Parathyroid adenoma (tissue), 2 donors: Measurements from ENCODE around the gene PTPRD.

Experiments
- H2AFZ ChIP-seq: fragments of 300-600 bp; sonication (generic); one replicate; pipeline ENCODE4 v1.7.0; 2017; ENCODE audit warnings: antibody characterized with exemption, mild to moderate bottlenecking
- H3K27ac ChIP-seq: fragments of 300-600 bp; sonication (generic); one replicate; pipeline ENCODE4 v1.7.0; 2017
- H3K27me3 ChIP-seq: fragments of 300-600 bp; sonication (generic); one replicate; pipeline ENCODE4 v1.7.0; 2017; ENCODE audit warnings: low read length; ENCODE audit not compliant: control insufficient read depth, insufficient read depth
- H3K36me3 ChIP-seq: fragments of 300-600 bp; sonication (generic); one replicate; pipeline ENCODE4 v1.7.0; 2017; ENCODE audit warnings: low read length; ENCODE audit not compliant: control insufficient read depth, insufficient read depth
- H3K4me1 ChIP-seq: fragments of 300-600 bp; sonication (generic); one replicate; pipeline ENCODE4 v1.7.0; 2017; ENCODE audit warnings: control low read depth
- H3K4me2 ChIP-seq: fragments of 300-600 bp; sonication (generic); one replicate; pipeline ENCODE4 v1.7.0; 2017; ENCODE audit warnings: low read length
- H3K4me3 ChIP-seq: fragments of 300-600 bp; sonication (generic); one replicate; pipeline ENCODE4 v1.7.0; 2017; ENCODE audit warnings: low read depth, low read length
- H3K79me2 ChIP-seq: fragments of 300-600 bp; sonication (generic); one replicate; pipeline ENCODE4 v1.7.0; 2017; ENCODE audit warnings: control low read depth
- H3K9ac ChIP-seq: fragments of 300-600 bp; sonication (generic); one replicate; pipeline ENCODE4 v1.7.0; 2017; ENCODE audit warnings: mild to moderate bottlenecking
- H3K9me3 ChIP-seq: fragments of 300-600 bp; sonication (generic); one replicate; pipeline ENCODE4 v1.7.0; 2017; ENCODE audit warnings: low read length; ENCODE audit not compliant: control insufficient read depth
- CTCF ChIP-seq: fragments of 300-600 bp; sonication (generic); IDR thresholded peaks from one replicate; pipeline ENCODE4 v1.7.0; 2017; ENCODE audit warnings: antibody characterized with exemption, mild to moderate bottlenecking
- donor health status: primary hyperparathyroidism.

Gene PTPRD

GRCh38 chr9:8850914-8851313, 1761.9 kb downstream of the PTPRD start:
- no peaks in the 10 kb centered on the region for H3K36me3 ChIP-seq
- H2AFZ ChIP-seq, result no peak overlapping the region
- no peaks in the 10 kb centered on the region for H3K9me3 ChIP-seq
- H3K27me3 ChIP-seq, result no peaks in the 10 kb centered on the region
- H3K4me1 ChIP-seq, result no peaks in the 10 kb centered on the region
- H3K4me3 ChIP-seq, result no peak overlapping the region
- H3K9ac ChIP-seq, result no peak overlapping the region
- no peak overlapping the region for H3K27ac ChIP-seq
- H3K4me2 ChIP-seq, result no peak overlapping the region
- H3K79me2 ChIP-seq, result no peaks in the 10 kb centered on the region
- TF ChIP-seq CTCF, result no peak

- no peak overlapping the region for H3K4me2 ChIP-seq
- H3K4me3 ChIP-seq, result no peak overlapping the region
- no peaks in the 10 kb centered on the region for H3K9me3 ChIP-seq
- H3K27me3 ChIP-seq, result no peaks in the 10 kb centered on the region
- H3K79me2 ChIP-seq, result no peaks in the 10 kb centered on the region
- no peaks in the 10 kb centered on the region for H3K4me1 ChIP-seq
- no peaks in the 10 kb centered on the region for H3K36me3 ChIP-seq
- TF ChIP-seq CTCF, result no peak
- no peak overlapping the region for H3K9ac ChIP-seq
- H3K27ac ChIP-seq, result no peak overlapping the region
- no peak overlapping the region for H2AFZ ChIP-seq
Measured at GRCh38 chr9:8845808-8846207, 1767.0 kb downstream of the PTPRD start.

GRCh38 chr9:8845376-8845775, 1767.4 kb downstream of the PTPRD start:
- Histone ChIP-seq H3K79me2 (no peaks in the 10 kb centered on the region), H3K36me3 (no peaks in the 10 kb centered on the region), H3K9me3 (no peaks in the 10 kb centered on the region), H3K27ac (no peak overlapping the region), H2AFZ (no peak overlapping the region), H3K4me1 (no peaks in the 10 kb centered on the region), H3K9ac (no peak overlapping the region), H3K4me3 (no peak overlapping the region), H3K27me3 (no peaks in the 10 kb centered on the region), H3K4me2 (no peak overlapping the region)
- no peak for TF ChIP-seq CTCF

- H3K36me3 ChIP-seq, result no peaks in the 10 kb centered on the region
- no peak for TF ChIP-seq CTCF
- H3K27me3 ChIP-seq, result no peaks in the 10 kb centered on the region
- H3K4me2 ChIP-seq, result no peak overlapping the region
- H3K9ac ChIP-seq, result no peak overlapping the region
- H3K9me3 ChIP-seq, result no peaks in the 10 kb centered on the region
- no peak overlapping the region for H2AFZ ChIP-seq
- H3K4me3 ChIP-seq, result no peak overlapping the region
- no peak overlapping the region for H3K27ac ChIP-seq
- no peaks in the 10 kb centered on the region for H3K4me1 ChIP-seq
- no peaks in the 10 kb centered on the region for H3K79me2 ChIP-seq
Measured at GRCh38 chr9:8844549-8844948, 1768.3 kb downstream of the PTPRD start.

- Histone ChIP-seq H3K4me1 (no peaks in the 10 kb centered on the region), H3K79me2 (no peaks in the 10 kb centered on the region), H3K4me3 (no peak overlapping the region), H3K36me3 (no peaks in the 10 kb centered on the region), H3K27ac (no peak overlapping the region), H3K9ac (no peak overlapping the region), H3K27me3 (no peaks in the 10 kb centered on the region), H3K9me3 (no peaks in the 10 kb centered on the region), H2AFZ (no peak overlapping the region), H3K4me2 (no peak overlapping the region)
- no peak for TF ChIP-seq CTCF
Measured at GRCh38 chr9:8842402-8843193, 1770.2 kb downstream of the PTPRD start.
